Type B pancreatic cell (in vitro differentiated cells): ENCODE data around the gene MIDN. TPM values are rescaled to one million over a fixed set of nuclear protein-coding genes. Genes with fewer than 3 reads are reported as not detected.

Source experiments
- DNase-seq: peaks from one replicate; pipeline ENCODE4 v3.0.0; 2021; ENCODE audit warnings: mixed read lengths; ENCODE audit not compliant: unreplicated experiment; ENCODE audit errors: extremely low spot score
- H3K27ac Mint-ChIP-seq: 2 replicates; pipeline ENCODE4 v1.8.0; 2021; ENCODE audit warnings: mild to moderate bottlenecking, mixed read lengths
- H3K27me3 Mint-ChIP-seq: 2 replicates; pipeline ENCODE4 v1.8.0; 2021; ENCODE audit warnings: mixed read lengths
- H3K36me3 Mint-ChIP-seq: 2 replicates; pipeline ENCODE4 v1.8.0; 2021; ENCODE audit warnings: mixed read lengths
- H3K4me1 Mint-ChIP-seq: one replicate; pipeline ENCODE4 v1.8.0; 2021; ENCODE audit warnings: mixed read lengths; ENCODE audit not compliant: unreplicated experiment
- H3K4me3 Mint-ChIP-seq: 2 replicates; pipeline ENCODE4 v1.8.0; 2021; ENCODE audit warnings: mild to moderate bottlenecking, mixed read lengths
- H3K9me3 Mint-ChIP-seq: 2 replicates; pipeline ENCODE4 v1.8.0; 2021; ENCODE audit warnings: mixed read lengths
- CTCF ChIP-seq: fragments of 200-600 bp; sonication (generic); conservative IDR thresholded peaks from 2 replicates; pipeline ENCODE4 v1.5.0; 2021; ENCODE audit warnings: antibody characterized with exemption, mild to moderate bottlenecking
- total RNA-seq: library from RNA; stranded (reverse); gene quantifications from 2 replicates; pipeline ENCODE4 v1.2.1, GENCODE V29; 2021; ENCODE audit warnings: low replicate concordance

MIDN gene
- total RNA-seq, 1 donor from 2014 or later, result 122 TPM

DNA sequence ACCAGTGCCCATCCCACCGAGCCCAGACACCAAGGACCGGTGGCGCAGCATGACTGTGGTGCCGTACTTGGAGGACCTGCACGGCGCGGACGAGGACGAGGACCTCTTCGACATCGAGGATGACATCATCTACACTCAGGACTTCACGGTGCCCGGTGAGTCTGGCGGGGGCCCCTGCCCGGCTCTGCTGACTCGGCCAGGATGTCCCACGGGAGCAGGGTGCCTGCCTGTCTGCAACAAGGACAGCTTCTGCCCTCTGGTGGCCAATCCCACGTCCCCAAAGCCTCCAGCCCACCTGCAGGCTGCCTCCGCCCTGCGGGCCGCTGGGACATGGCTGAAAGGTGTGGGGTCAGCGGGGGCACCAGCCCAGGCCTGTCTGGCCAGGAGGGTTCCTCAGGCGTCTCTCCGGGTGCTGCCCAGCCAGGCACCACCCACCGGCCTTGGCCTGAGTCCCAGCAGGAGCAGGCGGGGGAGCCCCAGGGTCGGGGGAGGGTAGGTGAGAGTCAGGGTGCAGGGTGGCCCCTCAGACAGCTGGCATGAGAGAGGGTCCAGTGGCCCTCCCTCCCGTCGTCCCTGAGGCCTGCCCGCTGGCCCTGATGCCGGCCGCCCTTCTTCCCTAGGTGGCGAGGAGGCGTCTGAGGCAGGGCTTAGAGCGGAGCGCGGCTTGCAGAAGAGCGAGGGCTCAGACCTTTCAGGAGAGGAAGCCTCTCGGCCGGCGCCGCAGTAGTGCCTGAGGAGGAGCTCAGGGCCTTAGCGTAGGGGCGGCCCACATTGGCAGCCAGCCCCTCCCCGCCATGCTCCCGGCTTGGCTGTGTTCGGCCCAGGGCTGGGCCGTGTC lies 25.1 kb upstream of the MIDN start:
- Mint-ChIP-seq H3K27ac (no peak overlapping the region), H3K9me3 (no peaks in the 10 kb centered on the region), H3K4me3 (no peak overlapping the region), H3K27me3 (no peaks in the 10 kb centered on the region), H3K4me1 (no peaks in the 10 kb centered on the region), H3K36me3 (no peaks in the 10 kb centered on the region)
- no peak for DNase-seq
- TF ChIP-seq CTCF, result peak; percentile 66

DNA sequence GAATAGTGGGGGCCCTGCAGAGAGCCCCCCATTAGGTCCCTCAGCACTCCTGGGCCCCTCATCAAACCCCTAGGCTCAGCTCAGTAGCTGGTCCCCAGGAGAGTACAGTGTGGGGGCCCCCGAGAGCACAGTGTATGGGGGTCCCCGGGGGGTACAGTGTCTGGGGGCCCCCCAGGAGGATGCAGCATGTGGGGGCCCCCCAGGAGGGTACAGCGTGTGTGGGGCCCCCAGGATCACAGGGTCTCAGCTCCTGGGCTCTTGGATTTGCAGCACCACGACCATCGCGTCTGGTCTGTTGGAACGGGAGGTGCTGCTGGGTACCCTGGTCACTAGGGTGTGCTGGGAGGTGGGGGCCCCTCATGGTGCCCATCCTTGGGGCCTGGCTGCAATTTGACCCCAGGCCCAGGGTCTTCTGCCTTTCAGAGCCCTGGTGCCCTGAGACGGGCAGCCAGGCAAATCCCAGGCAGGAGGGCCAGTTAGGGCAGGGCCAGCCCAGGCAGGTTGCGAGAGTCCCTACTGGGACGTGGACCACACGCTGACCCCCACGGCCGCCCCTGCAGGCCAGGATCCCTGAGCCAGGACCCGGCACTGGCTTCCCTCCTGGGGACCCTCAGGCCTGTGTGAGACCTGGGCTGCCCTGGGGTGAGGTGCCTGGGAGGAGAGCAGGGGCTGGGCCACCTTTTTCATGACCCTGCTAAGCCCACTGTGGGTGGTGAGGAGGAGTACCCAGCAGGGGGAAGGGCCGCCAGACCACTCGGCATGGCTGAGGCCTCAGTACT lies 24.1 kb upstream of the MIDN start:
- Mint-ChIP-seq H3K27ac (no peak overlapping the region), H3K4me3 (no peak overlapping the region), H3K36me3 (no peaks in the 10 kb centered on the region), H3K9me3 (no peaks in the 10 kb centered on the region), H3K4me1 (no peaks in the 10 kb centered on the region), H3K27me3 (no peaks in the 10 kb centered on the region)
- TF ChIP-seq CTCF, result no peak
- no peak for DNase-seq

DNA sequence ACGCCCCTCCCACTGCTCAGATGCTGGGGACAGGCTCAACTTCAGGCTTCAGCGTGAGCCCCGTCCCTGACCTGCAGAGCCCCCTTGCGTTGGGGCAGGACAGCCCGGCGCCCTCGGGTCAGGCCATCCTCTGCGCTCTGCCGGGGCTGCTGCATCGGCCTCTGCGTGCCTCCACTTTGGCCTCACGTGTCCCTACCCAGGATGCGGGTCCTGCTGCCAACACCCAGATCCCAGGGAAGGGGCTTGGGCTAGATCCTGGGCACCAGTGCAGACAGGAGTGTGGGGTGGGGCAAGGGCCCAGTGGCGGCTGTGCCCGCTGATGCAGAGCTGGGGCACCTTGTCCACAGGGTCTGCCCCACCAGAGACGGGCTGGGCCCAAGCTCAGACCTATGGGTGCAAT lies 23.5 kb upstream of the MIDN start:
- H3K9me3 Mint-ChIP-seq, result no peaks in the 10 kb centered on the region
- H3K36me3 Mint-ChIP-seq, result no peaks in the 10 kb centered on the region
- DNase-seq, result no peak
- H3K4me1 Mint-ChIP-seq, result no peaks in the 10 kb centered on the region
- TF ChIP-seq CTCF, result no peak
- H3K27ac Mint-ChIP-seq, result no peak overlapping the region
- H3K4me3 Mint-ChIP-seq, result no peak overlapping the region
- no peaks in the 10 kb centered on the region for H3K27me3 Mint-ChIP-seq

DNA sequence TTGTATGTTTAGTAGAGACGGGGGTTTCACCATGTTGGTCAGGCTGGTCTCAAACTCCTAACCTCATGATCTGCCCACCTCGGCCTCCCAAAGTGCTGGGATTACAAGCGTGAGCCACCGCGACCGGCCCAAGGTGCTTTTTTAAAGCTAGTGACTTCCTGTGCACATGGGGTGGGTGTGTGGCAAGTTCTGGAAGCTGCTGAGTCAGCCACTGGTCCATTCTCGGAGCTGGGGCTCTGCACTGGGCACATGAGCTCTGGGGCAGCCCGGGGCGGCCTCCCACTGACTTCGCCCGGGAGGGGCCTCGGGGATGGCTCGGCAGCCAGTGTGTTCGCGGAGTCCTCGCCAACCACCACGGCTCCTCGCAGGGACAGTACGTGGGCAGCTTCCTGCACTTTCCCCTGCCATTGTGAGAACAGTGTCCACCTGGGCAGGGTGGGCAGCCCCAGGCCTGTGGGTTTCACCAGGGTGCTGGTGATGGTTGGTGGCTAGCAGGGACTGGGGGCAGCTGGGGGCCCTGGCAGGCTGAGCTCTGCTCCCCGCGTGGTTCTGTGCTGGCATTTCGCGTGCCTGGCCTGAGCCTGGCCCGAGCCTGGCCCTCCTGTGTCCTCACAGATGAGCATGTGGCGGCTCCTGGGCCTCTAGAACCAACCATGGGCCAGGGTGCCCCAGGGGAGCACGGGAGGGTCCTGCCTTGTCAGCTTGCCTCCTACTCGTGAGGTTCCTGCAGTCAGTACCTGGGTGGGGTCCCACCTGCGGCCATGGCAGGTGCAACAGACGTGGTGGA lies 22.8 kb upstream of the MIDN start:
- Mint-ChIP-seq H3K27ac (no peak overlapping the region), H3K9me3 (no peaks in the 10 kb centered on the region), H3K36me3 (no peaks in the 10 kb centered on the region), H3K27me3 (no peaks in the 10 kb centered on the region), H3K4me3 (no peak overlapping the region), H3K4me1 (no peaks in the 10 kb centered on the region)
- no peak for DNase-seq
- no peak for TF ChIP-seq CTCF

- Mint-ChIP-seq H3K27me3 (no peaks in the 10 kb centered on the region), H3K4me3 (no peak overlapping the region), H3K4me1 (no peaks in the 10 kb centered on the region), H3K27ac (no peak overlapping the region), H3K9me3 (no peaks in the 10 kb centered on the region), H3K36me3 (no peaks in the 10 kb centered on the region)
- no peak for TF ChIP-seq CTCF
- no peak for DNase-seq
These were observed 22.2 kb upstream of the MIDN start for GRCh38 chr19:1226227-1226518.
